ENCODE data around the gene MARCHF10.
A peak's percentile ranks its signal among the peaks of the same experiment; 100 is the strongest.

The MARCHF10 gene

GRCh38 chr17:62822080-62822904 lies 14.2 kb upstream of the MARCHF10 start:
- DNase-seq: no peak

GRCh38 chr17:62821189-62822079 lies 13.3 kb upstream of the MARCHF10 start:
- no peak for DNase-seq

- DNase-seq: peak in 1 of 2 donors; percentile 21
Measured at GRCh38 chr17:62819511-62820221, 11.6 kb upstream of the MARCHF10 start.

- no peak for DNase-seq
Measured at GRCh38 chr17:62818526-62818925, 10.4 kb upstream of the MARCHF10 start.

GRCh38 chr17:62816282-62816839 lies 8.2 kb upstream of the MARCHF10 start:
- DNase-seq: no peak

GRCh38 chr17:62809656-62810055 lies 1.5 kb upstream of the MARCHF10 start:
- DNase-seq: no peak

- DNase-seq: no peak
Measured at GRCh38 chr17:62808576-62808970, 459 bp upstream of the MARCHF10 start.

GRCh38 chr17:62805234-62805633 lies 2.9 kb downstream of the MARCHF10 start:
- DNase-seq: no peak

- no peak for DNase-seq
Measured at GRCh38 chr17:62804822-62805221, 3.3 kb downstream of the MARCHF10 start.

- no peak for DNase-seq
Measured at GRCh38 chr17:62804025-62804424, 4.1 kb downstream of the MARCHF10 start.

GRCh38 chr17:62802561-62803205 lies 5.4 kb downstream of the MARCHF10 start:
- no peak for DNase-seq

- no peak for DNase-seq
Measured at GRCh38 chr17:62801553-62802114, 6.5 kb downstream of the MARCHF10 start.

- no peak for DNase-seq
Measured at GRCh38 chr17:62800585-62800984, 7.5 kb downstream of the MARCHF10 start.

- DNase-seq: no peak
Measured at GRCh38 chr17:62797959-62798358, 10.2 kb downstream of the MARCHF10 start.

GRCh38 chr17:62796291-62796690 lies 11.8 kb downstream of the MARCHF10 start:
- DNase-seq: no peak

GRCh38 chr17:62794666-62794971 lies 13.5 kb downstream of the MARCHF10 start:
- DNase-seq: peak; percentile 6 to 10

- no peak for DNase-seq
Measured at GRCh38 chr17:62793919-62794665, 14.0 kb downstream of the MARCHF10 start.

GRCh38 chr17:62792447-62792800 lies 15.7 kb downstream of the MARCHF10 start:
- DNase-seq: no peak

- peak; percentile 12 to 34 for DNase-seq
Measured at GRCh38 chr17:62791767-62792446, 16.2 kb downstream of the MARCHF10 start.

GRCh38 chr17:62791235-62791734 lies 16.8 kb downstream of the MARCHF10 start:
- peak in 1 of 2 donors; percentile 22 for DNase-seq

Measured in inflammatory macrophage (primary cell).